ENCODE data around the gene ZNF784. TPM values are rescaled to one million over a fixed set of nuclear protein-coding genes. Genes with fewer than 3 reads are reported as not detected.

ZNF784 gene
- total RNA-seq, 3 donors from 2014 or later (not counting 1 experiment from before 2014, with no cell fraction given): 6.4 to 7.9 (median 7.1) TPM

GRCh38 chr19:55605637-55606470 lies 18.5 kb downstream of the ZNF784 start, which contains the start of gene ZNF865:
TSS of gene ZNF865 (plus strand) at chr19:55605647. CDS start at chr19:55613619, 7,972 bp downstream.
- peak; percentile 58 to 88 for DNase-seq
- Mint-ChIP-seq H3K27ac (peak within 1 kb of the TSS; percentile 93 to 95), H3K36me3 (no peaks in the 10 kb centered on the region), H3K27me3 (ENCODE audit: low read depth in 2 of 2) (no peaks in the 10 kb centered on the region), H3K9me3 (no peaks in the 10 kb centered on the region), H3K4me3 (peak within 1 kb of the TSS; percentile 94), H3K4me1 (peaks cover 61 to 73% of the 10 kb centered on the region in 2 donors)
- Histone ChIP-seq H3K4me3 (ENCODE audit: low read length) (peak within 1 kb of the TSS; percentile 66), H3K27me3 (ENCODE audit: control insufficient read depth, insufficient read depth, low read length) (no peaks in the 10 kb centered on the region), H3K27ac (ENCODE audit: low read length) (peak within 1 kb of the TSS; percentile 88), H3K9me3 (ENCODE audit: control insufficient read depth, insufficient read depth, low read length) (no peaks in the 10 kb centered on the region), H3K36me3 (ENCODE audit: control insufficient read depth, insufficient read depth, low read length) (peaks cover under 1% of the 10 kb centered on the region), H3K4me1 (ENCODE audit: control insufficient read depth, insufficient read depth, low read length) (peaks cover 32% of the 10 kb centered on the region)
- intact Hi-C loops (cut with micrococcal nuclease): loop anchor here (1.0 to 5.0 kb wide), 2 partner anchors 36 to 89 kb away; partner anchors contain the start of genes ZNF580 and ZNF581
- WGBS (ENCODE audit: insufficient coverage): under 1% methylated on average over 44 of the region's 44 CpGs
- peak; percentile 61 for TF ChIP-seq CTCF (IDR thresholded peaks at IDR 0.05)
- ATAC-seq: peak; percentile 41 to 52 (median 43)

- H3K4me3 ChIP-seq (ENCODE audit: low read length): peak overlapping the region; percentile 52
- no peak for TF ChIP-seq CTCF (IDR thresholded peaks at IDR 0.05)
- DNase-seq (peak; percentile 93 to 99), ATAC-seq (peak; percentile 77 to 88 (median 81))
- no peaks in the 10 kb centered on the region for H3K9me3 ChIP-seq (ENCODE audit: control insufficient read depth, insufficient read depth, low read length)
- no peaks in the 10 kb centered on the region for H3K36me3 ChIP-seq (ENCODE audit: control insufficient read depth, insufficient read depth, low read length)
- H3K27ac ChIP-seq (ENCODE audit: low read length): peak overlapping the region; percentile 71
- Mint-ChIP-seq H3K9me3 (no peaks in the 10 kb centered on the region), H3K27ac (peak overlapping the region; percentile 93 to 95), H3K4me3 (peak overlapping the region; percentile 88), H3K27me3 (ENCODE audit: low read depth in 2 of 2) (no peaks in the 10 kb centered on the region), H3K36me3 (no peaks in the 10 kb centered on the region), H3K4me1 (peaks cover 56 to 70% of the 10 kb centered on the region in 2 donors)
- H3K27me3 ChIP-seq (ENCODE audit: control insufficient read depth, insufficient read depth, low read length): no peaks in the 10 kb centered on the region
- H3K4me1 ChIP-seq (ENCODE audit: control insufficient read depth, insufficient read depth, low read length): peaks cover 36% of the 10 kb centered on the region
- WGBS (ENCODE audit: insufficient coverage): under 1% methylated on average over 39 of the region's 43 CpGs
- intact Hi-C loops (cut with micrococcal nuclease): loop anchor here (5.0 kb wide), 1 partner anchor 37 kb away; the partner anchor contains the start of genes ZNF580 and ZNF581
Measured at GRCh38 chr19:55605207-55605636, 19.1 kb downstream of the ZNF784 start.

- H3K4me1 Mint-ChIP-seq: peaks cover 50 to 67% of the 10 kb centered on the region in 2 donors
- peak overlapping the region; percentile 71 for H3K4me3 Mint-ChIP-seq
- intact Hi-C loops (cut with micrococcal nuclease): no loop called here
- H3K9me3 ChIP-seq (ENCODE audit: control insufficient read depth, insufficient read depth, low read length): no peaks in the 10 kb centered on the region
- ATAC-seq (no peak), DNase-seq (no peak)
- peak overlapping the region; percentile 29 to 95 for H3K27ac Mint-ChIP-seq
- no peaks in the 10 kb centered on the region for H3K27me3 Mint-ChIP-seq (ENCODE audit: low read depth in 2 of 2)
- H3K4me3 ChIP-seq (ENCODE audit: low read length): no peak overlapping the region
- 90% methylated on average over 22 of the region's 22 CpGs for WGBS (ENCODE audit: insufficient coverage)
- TF ChIP-seq CTCF (IDR thresholded peaks at IDR 0.05): no peak
- H3K36me3 ChIP-seq (ENCODE audit: control insufficient read depth, insufficient read depth, low read length): no peaks in the 10 kb centered on the region
- no peaks in the 10 kb centered on the region for H3K27me3 ChIP-seq (ENCODE audit: control insufficient read depth, insufficient read depth, low read length)
- no peaks in the 10 kb centered on the region for H3K9me3 Mint-ChIP-seq
- peaks cover 41% of the 10 kb centered on the region for H3K4me1 ChIP-seq (ENCODE audit: control insufficient read depth, insufficient read depth, low read length)
- H3K27ac ChIP-seq (ENCODE audit: low read length): no peak overlapping the region
- no peaks in the 10 kb centered on the region for H3K36me3 Mint-ChIP-seq
Measured at GRCh38 chr19:55603581-55604292, 20.6 kb downstream of the ZNF784 start.

Data from natural killer cell (primary cell).